ENCODE results near the gene PLEKHF1.

- TF ChIP-seq POLR2AphosphoS5 (IDR thresholded peaks at IDR 0.05; ENCODE audit: low read depth, low read length) (no peak), POLR2A (IDR thresholded peaks at IDR 0.05; ENCODE audit: low read depth, low read length) (no peak), TAF1 (IDR thresholded peaks at IDR 0.05; ENCODE audit: borderline replicate concordance, low read depth, low read length) (no peak)
Measured at GRCh38 chr19:29685326-29685725, 20.1 kb downstream of the PLEKHF1 start.

All from GM12892 (cell line).